Measurements from ENCODE around the gene AUTS2.

Gene AUTS2

GRCh38 chr7:69714886-69715576, 116.8 kb downstream of the AUTS2 start:
- in situ Hi-C loops (cut with MboI; ENCODE audit: low sequenced_read_pairs), result no loop called here

DNA sequence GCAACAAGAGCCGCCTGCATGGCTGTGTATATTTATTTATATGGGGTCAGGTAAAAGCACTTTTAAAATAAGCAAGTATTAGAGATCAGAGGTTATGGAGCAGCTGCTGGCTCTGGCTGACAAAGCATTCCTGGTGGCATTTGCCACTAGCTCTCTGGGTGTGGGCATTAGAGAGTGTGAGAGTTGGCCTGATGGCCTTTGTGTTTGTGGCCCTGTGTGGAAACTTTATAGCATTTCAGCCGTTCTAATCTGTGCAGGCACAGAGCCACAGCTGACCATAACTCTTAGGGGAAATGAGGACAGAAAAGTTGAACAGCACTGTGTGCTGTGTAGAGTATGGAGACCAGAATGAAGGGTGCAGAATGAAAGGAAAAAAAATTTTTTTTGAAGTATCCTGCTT, 118.9 kb downstream of the AUTS2 start:
- in situ Hi-C loops (cut with MboI; ENCODE audit: low sequenced_read_pairs), result no loop called here

DNA sequence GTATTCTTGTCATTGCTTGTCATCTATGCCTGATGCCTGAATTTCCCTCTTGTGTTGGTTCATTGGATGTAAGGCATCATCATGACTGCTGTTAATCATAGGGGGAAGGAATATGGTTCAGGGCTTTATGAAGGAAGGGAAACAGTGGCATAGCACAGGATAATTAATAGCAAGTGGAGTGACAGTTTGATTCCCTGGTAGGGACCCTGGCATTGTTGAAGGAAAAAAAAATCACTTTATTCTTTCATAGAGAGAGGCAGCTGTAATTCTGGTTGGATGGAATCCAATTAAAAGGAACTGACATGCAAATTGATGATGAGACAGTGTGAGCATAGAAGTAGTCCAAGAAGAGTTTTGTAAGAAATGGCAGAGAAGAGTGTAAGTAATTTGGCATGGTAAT, 121.4 kb downstream of the AUTS2 start:
- in situ Hi-C loops (cut with MboI; ENCODE audit: low sequenced_read_pairs), result no loop called here

DNA sequence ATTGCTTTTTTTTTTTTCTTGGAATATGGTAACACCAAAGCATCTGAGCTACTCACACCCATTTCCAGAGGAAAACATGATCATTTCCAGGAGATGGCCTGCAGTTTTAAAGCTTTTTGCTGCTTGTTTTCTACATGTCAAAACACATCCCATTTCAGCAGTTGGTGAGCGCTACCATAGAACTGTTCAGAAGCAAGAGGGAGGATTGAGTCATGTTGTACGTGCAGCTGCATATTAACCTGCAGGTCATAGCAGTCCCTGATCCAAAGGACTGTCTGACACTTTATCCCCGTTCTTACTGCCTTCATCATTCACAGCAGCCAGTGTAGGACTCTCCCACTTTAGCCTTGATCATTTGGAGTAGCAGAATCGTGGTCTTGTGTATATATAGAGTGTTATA, 124.6 kb downstream of the AUTS2 start:
- in situ Hi-C loops (cut with MboI; ENCODE audit: low sequenced_read_pairs), result no loop called here

DNA sequence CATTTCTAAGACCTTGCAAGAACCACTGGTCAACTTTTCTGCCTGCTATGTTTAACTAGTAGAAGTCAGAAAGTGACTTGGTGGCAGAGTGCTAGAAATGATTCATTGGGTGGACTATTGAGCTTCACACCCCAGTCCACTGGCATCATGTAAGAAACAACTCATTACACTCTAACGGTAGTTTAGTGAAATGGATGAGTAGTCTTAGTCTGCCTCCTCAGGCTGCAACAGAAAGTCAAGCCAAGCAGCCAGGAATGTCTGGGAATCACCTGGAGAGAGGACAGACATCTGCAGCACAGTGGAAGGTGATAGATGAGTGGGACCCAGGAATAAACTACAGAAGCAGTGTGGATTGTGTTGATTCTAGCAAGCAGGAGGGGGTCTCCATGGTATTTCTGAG, 125.4 kb downstream of the AUTS2 start:
- in situ Hi-C loops (cut with MboI; ENCODE audit: low sequenced_read_pairs), result no loop called here

DNA sequence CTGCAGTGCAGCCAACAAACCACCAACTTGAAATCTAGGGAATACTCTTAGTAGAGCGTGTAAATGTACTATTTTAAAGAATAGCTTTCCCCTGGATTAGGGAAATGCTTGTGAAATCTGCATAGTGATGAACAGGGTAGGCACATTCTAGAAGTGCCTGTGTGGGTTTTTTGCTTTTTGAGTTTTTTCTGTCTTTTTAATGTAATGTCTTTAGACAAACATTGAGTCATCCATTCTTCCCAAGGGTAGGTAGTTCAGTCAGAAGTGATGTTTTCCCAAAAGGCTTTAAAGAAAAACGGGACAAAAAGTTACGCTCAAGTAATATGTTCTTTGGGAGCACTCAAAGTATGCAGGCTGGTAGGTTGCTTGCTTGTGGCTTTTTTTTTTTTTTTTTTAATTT, 130.0 kb downstream of the AUTS2 start:
- in situ Hi-C loops (cut with MboI; ENCODE audit: low sequenced_read_pairs), result no loop called here

- in situ Hi-C loops (cut with MboI; ENCODE audit: low sequenced_read_pairs), result no loop called here
Measured at GRCh38 chr7:69732203-69732602, 133.9 kb downstream of the AUTS2 start.

DNA sequence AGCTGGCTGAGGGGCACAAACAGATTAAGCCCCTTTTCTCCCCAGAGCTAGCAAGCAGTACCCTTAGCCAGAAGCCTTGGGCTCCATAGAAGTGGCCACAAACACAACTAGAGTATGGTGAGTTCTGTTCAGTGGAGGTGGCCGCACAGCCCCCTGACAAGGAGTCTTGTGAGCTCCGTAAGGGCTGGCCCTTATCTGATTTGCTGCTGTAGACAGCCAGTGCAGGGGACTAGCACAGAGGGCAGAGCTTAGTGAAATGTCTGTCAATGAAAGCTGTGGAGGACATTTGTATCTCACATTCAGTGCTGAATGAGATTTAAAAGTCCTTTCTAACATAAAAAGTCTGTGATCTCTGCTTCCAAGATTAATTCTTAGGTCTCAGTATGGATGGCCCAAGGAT, 137.3 kb downstream of the AUTS2 start:
- in situ Hi-C loops (cut with MboI; ENCODE audit: low sequenced_read_pairs), result no loop called here

- in situ Hi-C loops (cut with MboI; ENCODE audit: low sequenced_read_pairs), result no loop called here
Measured at GRCh38 chr7:69736126-69736810, 138.0 kb downstream of the AUTS2 start.

DNA sequence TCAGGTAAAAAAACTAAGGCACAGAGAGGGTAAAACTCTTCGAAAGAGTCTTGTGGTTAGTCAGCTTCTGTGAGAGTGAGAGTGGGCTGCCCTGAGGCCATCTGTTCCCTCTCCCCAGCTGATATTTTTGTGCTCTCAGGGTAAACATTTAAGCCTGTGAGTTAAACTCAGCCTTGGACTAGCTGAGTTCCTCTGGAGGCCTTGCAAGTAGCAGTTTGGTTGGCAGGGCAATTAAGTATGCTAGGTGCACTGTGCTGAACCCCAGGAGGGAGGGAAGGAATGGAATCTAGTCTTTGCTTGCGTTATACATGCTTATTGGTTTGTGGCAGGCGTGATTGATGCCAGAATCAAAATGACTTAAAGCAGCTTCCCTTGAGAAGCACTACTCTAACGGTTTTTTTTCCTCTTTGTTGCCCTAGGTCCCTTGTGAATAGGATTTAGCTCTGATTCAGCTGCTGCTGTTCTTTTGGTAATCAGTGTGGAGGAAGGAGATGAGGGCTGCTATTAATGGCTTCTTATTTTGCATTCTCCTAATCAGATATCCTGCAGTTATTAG, 140.2 kb downstream of the AUTS2 start:
- in situ Hi-C loops (cut with MboI; ENCODE audit: low sequenced_read_pairs), result no loop called here

DNA sequence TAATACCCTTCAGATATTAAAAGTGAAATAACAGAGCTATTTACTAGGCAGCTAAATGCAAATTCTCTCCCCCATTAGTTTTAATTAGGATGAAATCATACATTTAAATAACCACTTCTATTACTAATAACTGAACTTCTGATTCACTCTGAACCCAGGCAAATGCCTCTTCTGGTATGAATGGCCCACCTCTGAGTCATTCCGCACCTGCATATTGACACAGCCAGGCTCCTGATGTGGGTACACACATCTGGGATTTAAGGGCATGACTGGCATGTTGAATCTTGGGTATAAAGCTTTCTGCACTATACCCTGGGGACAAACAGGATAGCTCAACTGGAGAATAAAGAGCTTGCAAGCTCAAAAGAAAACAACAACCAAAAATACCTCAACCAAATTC, 140.9 kb downstream of the AUTS2 start:
- in situ Hi-C loops (cut with MboI; ENCODE audit: low sequenced_read_pairs), result no loop called here

DNA sequence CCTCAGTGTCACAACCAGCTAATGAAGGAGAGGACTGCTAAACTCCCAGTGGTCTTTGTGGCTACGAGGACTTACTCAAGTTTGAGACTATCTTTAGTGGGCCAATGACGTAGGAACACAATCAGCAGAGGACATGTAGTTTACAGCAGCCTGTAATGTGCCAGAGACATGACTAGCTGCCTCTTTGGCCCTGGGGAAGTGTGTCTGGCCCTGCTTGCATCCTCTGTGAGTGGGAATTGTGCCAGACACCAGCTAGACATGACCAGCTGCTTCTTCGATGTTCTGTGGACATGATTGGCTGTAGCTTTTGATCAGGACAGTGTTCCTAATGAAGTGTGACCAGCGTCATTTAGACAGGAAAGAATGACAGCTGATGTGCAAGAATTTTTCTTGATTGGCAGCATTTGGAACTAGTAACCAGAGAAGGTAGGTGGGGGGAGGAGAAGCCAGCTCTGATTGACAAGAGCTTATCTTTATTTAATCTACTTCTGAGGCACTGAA, 141.7 kb downstream of the AUTS2 start:
- in situ Hi-C loops (cut with MboI; ENCODE audit: low sequenced_read_pairs), result no loop called here

DNA sequence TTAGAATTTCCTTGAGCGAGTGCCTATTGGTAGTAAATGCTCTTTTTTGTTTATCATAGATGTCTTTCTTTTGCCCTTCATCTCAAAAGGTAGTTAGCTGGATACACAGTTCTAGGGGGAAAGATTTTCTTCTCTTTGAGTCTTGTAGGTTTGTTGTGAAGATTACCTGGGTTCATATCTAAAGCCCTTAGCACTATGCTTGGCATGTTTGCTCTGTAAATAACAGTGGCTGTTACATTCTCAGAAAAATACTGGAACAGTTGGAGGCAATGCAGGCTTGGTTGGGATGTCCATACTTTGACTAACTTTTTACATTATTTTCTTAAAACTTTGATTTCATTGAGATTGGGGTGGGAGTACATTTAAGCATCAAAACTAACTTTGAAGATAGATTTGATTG, 144.0 kb downstream of the AUTS2 start:
- in situ Hi-C loops (cut with MboI; ENCODE audit: low sequenced_read_pairs), result no loop called here

- in situ Hi-C loops (cut with MboI; ENCODE audit: low sequenced_read_pairs), result no loop called here
Measured at GRCh38 chr7:69743436-69743835, 145.2 kb downstream of the AUTS2 start.

DNA sequence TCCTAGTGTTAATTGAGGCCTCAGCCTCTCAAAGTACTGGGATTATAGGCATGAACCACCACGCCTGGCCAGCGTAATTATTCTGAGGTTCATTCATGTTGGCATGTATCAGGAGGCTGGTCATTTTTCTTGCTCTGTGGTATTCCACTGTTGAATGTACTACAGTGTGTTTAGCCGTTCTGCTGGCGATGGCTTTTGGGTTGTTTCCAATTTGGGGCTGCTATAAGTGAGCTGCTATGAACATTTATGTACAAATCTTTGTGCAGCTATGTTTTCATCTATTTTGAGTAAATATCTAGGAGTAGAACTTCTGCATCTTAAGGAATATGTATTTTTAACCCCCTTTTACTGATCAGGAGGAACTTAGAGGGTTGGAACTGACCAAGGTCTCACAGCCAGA, 145.8 kb downstream of the AUTS2 start:
- in situ Hi-C loops (cut with MboI; ENCODE audit: low sequenced_read_pairs), result no loop called here

DNA sequence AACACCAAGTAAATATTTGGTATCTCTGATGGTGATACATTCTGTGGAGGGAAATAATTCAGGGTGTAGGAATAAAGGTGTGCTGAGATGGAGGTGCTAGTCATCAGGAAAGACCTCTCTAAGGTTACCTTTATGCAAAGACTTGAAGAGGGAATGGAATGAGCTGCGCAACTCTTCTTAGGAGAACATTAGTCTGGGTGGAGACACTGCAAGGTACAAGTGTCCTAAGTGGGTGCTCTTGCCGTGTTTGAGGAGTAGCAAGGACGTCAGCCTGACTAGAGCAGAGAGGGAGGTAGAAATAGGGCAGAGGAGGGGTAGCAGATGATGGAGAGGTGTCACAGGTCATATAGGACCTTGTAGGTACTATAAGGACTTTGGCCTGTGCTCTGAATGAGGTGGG, 148.1 kb downstream of the AUTS2 start:
- in situ Hi-C loops (cut with MboI; ENCODE audit: low sequenced_read_pairs), result no loop called here

- in situ Hi-C loops (cut with MboI; ENCODE audit: low sequenced_read_pairs), result no loop called here
Measured at GRCh38 chr7:69747144-69747543, 148.9 kb downstream of the AUTS2 start.

DNA sequence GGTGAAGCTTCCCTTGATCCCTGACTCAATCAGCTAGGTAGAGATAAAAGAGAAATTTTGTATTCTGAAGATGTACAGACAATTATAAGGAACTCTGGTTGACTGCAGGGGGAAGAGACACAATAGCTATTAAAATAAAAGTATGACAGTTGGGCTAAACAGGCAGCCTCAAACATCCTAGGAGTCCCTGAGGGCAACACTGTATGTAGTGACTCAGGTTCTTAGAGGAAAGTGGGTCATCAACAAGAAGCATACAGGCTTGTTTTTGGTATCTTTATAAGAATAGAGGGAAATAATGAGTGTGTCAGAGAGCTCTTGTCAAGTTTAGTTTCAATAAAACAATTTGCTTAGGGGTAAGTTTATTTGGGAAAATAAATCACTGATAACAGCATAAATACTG, 150.3 kb downstream of the AUTS2 start:
- in situ Hi-C loops (cut with MboI; ENCODE audit: low sequenced_read_pairs), result no loop called here

- in situ Hi-C loops (cut with MboI; ENCODE audit: low sequenced_read_pairs), result no loop called here
Measured at GRCh38 chr7:69749372-69749979, 151.2 kb downstream of the AUTS2 start.

GRCh38 chr7:69749994-69750393, 151.7 kb downstream of the AUTS2 start:
- in situ Hi-C loops (cut with MboI; ENCODE audit: low sequenced_read_pairs), result no loop called here

GRCh38 chr7:69751026-69751425, 152.8 kb downstream of the AUTS2 start:
- in situ Hi-C loops (cut with MboI; ENCODE audit: low sequenced_read_pairs), result no loop called here

- in situ Hi-C loops (cut with MboI; ENCODE audit: low sequenced_read_pairs), result no loop called here
Measured at GRCh38 chr7:69753981-69754380, 155.7 kb downstream of the AUTS2 start.
